ENCODE results near the gene APBA1. TPM values are rescaled to one million over a fixed set of nuclear protein-coding genes. Genes with fewer than 3 reads are reported as not detected.

APBA1 gene
- total and polyA plus RNA-seq, 2 of the 4 experiments (the other 2 are of a cell fraction): 3.8 to 5.1 TPM

- Histone ChIP-seq H3K4me2 (ENCODE audit: low read depth, low read length) (no peak overlapping the region), H3K14ac (replicated peaks; ENCODE audit: low read depth, low read length) (no peak overlapping the region), H3K23ac (ENCODE audit: low read depth, low read length) (no peak overlapping the region), H3K9ac (ENCODE audit: low read depth, low read length) (no peak overlapping the region), H4K91ac (ENCODE audit: insufficient read depth, low read depth, low read length) (no peak overlapping the region), H2BK15ac (ENCODE audit: low read depth, low read length) (no peak overlapping the region), H3K18ac (ENCODE audit: low read depth, low read length) (no peak overlapping the region), H4K8ac (ENCODE audit: low read depth in 2 of 2, low read length in 2 of 2) (no peak overlapping the region), H3K9me3 (ENCODE audit: control insufficient read depth, insufficient read depth, low read length) (no peaks in the 10 kb centered on the region), H4K5ac (ENCODE audit: low read depth, low read length) (no peak overlapping the region), H3K27ac (ENCODE audit: insufficient read depth, low read length) (no peak overlapping the region), H3K4ac (ENCODE audit: low read depth, low read length) (no peak overlapping the region), H3K27me3 (ENCODE audit: control insufficient read depth, insufficient read depth, low read length) (no peaks in the 10 kb centered on the region), H2AFZ (replicated peaks; ENCODE audit: low read length, poor library complexity) (no peak overlapping the region), H3K4me1 (ENCODE audit: control insufficient read depth, insufficient read depth, low read length) (no peaks in the 10 kb centered on the region), H2BK20ac (ENCODE audit: low read depth, low read length) (no peak overlapping the region), H3K79me1 (ENCODE audit: low read depth in 1 of 2, low read length in 2 of 2) (no peaks in the 10 kb centered on the region), H2AK9ac (replicated peaks; ENCODE audit: low read depth, low read length, poor library complexity) (no peak overlapping the region), H2BK120ac (ENCODE audit: low read depth, low read length) (no peak overlapping the region), H3K56ac (ENCODE audit: extremely low read depth, insufficient read depth, low read length) (no peak overlapping the region), H2BK5ac (ENCODE audit: low read depth, low read length, poor library complexity, severe bottlenecking) (no peak overlapping the region), H3K9me1 (ENCODE audit: insufficient read depth, low read length) (no peaks in the 10 kb centered on the region), H4K20me1 (ENCODE audit: insufficient read depth, low read length) (no peaks in the 10 kb centered on the region), H3K4me3 (ENCODE audit: insufficient read depth, low read depth, low read length) (no peak overlapping the region), H3K36me3 (ENCODE audit: control insufficient read depth, insufficient read depth, low read length) (no peaks in the 10 kb centered on the region), H2AK5ac (ENCODE audit: low read depth, low read length) (no peak overlapping the region)
- in situ Hi-C loops (cut with MboI; ENCODE audit: low sequenced_read_pairs): no loop called here
- ChIA-PET CTCF (no interaction called here), POLR2A (ENCODE audit: unreplicated experiment) (no interaction called here)
- intact Hi-C loops (cut with micrococcal nuclease): no loop called here
- WGBS, 2 experiments (ENCODE audit: extremely low coverage in 2 of 2, insufficient read length in 1 of 2): no CpG with 5 or more reads among the region's 5 CpGs
- TF ChIP-seq MAFK (IDR thresholded peaks at IDR 0.05; ENCODE audit: low read depth, low read length): no peak
- TF ChIP-seq ELK1 (IDR thresholded peaks at IDR 0.05; ENCODE audit: borderline replicate concordance, low read depth, low read length): no peak
- TF ChIP-seq RAD21 (IDR thresholded peaks at IDR 0.05; ENCODE audit: low read length): no peak
- TF ChIP-seq USF2 (IDR thresholded peaks at IDR 0.05; ENCODE audit: low read depth, low read length): no peak
- TF ChIP-seq CEBPB (IDR thresholded peaks at IDR 0.05; ENCODE audit: low read depth, low read length): no peak
- no peak for TF ChIP-seq CHD1 (IDR thresholded peaks at IDR 0.05; ENCODE audit: low read depth, low read length)
- no peak for TF ChIP-seq NFE2L2 (IDR thresholded peaks at IDR 0.05; ENCODE audit: low read depth, low read length)
- no peak for TF ChIP-seq RCOR1 (IDR thresholded peaks at IDR 0.05; ENCODE audit: insufficient replicate concordance, low read length)
- no peak for TF ChIP-seq FOS (IDR thresholded peaks at IDR 0.05; ENCODE audit: low read depth, low read length)
- no peak for TF ChIP-seq SMC3 (IDR thresholded peaks at IDR 0.05; ENCODE audit: low read depth, low read length)
- no peak for TF ChIP-seq MXI1 (IDR thresholded peaks at IDR 0.05; ENCODE audit: borderline replicate concordance, low read depth, low read length)
- no peak for TF ChIP-seq POLR2A (IDR thresholded peaks at IDR 0.05; ENCODE audit: low read depth, low read length)
- no peak for TF ChIP-seq RFX5 (IDR thresholded peaks at IDR 0.05; ENCODE audit: low read depth, low read length)
- TF ChIP-seq CTCF (conservative IDR thresholded peaks at IDR 0.05; ENCODE audit: low read depth, low read length): no peak
- no peak for TF ChIP-seq MAZ (IDR thresholded peaks at IDR 0.05; ENCODE audit: borderline replicate concordance, low read depth, low read length)
- TF ChIP-seq BHLHE40 (IDR thresholded peaks at IDR 0.05; ENCODE audit: low read depth, low read length): no peak
- DNase-seq (no peak), ATAC-seq (ENCODE audit: low read depth) (no peak)
- BruUV-seq (replicated peaks): no TSS peak
- dilution Hi-C loops (cut with HindIII; ENCODE audit: low sequenced_read_pairs, unreplicated experiment): no loop called here
Measured at GRCh38 chr9:69683927-69684326, 11.8 kb upstream of the APBA1 start.

All from IMR-90 (cell line).